ENCODE measurements around the gene OSBPL5. TPM values are rescaled to one million over a fixed set of nuclear protein-coding genes. Genes with fewer than 3 reads are reported as not detected.
"Not testable (repeated sequence)": the region's sequence is repeated elsewhere in the genome, so short reads cannot be mapped to it uniquely, and the experiment has no call there.

Gene OSBPL5
- total RNA-seq, 2 experiments from 2014 or later = 0.63 to 2.7 TPM

DNA sequence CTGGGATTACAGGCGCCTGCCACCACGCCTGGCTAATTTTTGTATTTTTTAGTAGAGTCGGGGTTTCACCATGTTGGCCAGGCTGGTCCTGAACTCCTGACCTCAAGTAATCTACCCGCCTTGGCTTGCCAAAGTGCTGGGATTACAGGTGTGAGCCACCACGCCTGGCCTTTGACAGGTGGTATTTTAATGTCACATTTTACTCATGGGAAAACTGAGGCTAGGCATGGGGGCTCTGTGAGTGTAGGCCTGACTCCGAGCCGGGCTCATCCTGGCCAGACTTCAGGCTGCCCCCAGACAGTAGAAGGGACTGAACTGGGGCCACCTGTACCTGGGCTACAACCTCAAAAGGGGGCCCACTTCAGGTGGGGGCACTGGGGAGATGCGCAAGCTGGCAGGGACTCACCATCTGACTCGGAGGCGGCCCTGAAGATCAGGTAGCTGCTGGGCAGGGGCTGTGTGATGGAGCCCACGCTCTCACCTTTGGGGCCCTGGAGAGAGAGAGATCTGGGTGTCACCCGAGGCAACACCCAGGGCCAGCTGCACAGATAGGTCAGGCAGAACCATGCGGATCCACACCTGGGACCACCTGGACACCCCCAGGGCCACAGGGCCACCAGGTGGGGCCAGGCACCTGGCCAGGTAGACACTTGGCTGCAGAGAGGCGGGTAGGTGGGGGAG lies 45.8 kb downstream of the OSBPL5 start:
- Histone ChIP-seq H2AFZ (ENCODE audit: low read length) (no peak overlapping the region), H4K20me1 (ENCODE audit: insufficient read depth, low read length) (no peaks in the 10 kb centered on the region), H3K4me2 (ENCODE audit: low read length) (no peak overlapping the region), H3K27ac (ENCODE audit: low read depth, low read length, poor library complexity, severe bottlenecking) (no peak overlapping the region), H3K4me1 (ENCODE audit: insufficient read depth, low read length, poor library complexity, severe bottlenecking) (no peaks in the 10 kb centered on the region), H3K4me3 (ENCODE audit: low read depth, low read length, poor library complexity, severe bottlenecking) (no peak overlapping the region), H3K36me3 (ENCODE audit: insufficient read depth, low read length) (no peaks in the 10 kb centered on the region), H3K9me2 (ENCODE audit: insufficient read depth, low read length) (no peaks in the 10 kb centered on the region), H3K79me2 (ENCODE audit: insufficient read depth, low read depth, low read length) (no peaks in the 10 kb centered on the region), H3K9me3 (ENCODE audit: low read length) (peaks cover 18% of the 10 kb centered on the region)
- TF ChIP-seq, protein P1, sequence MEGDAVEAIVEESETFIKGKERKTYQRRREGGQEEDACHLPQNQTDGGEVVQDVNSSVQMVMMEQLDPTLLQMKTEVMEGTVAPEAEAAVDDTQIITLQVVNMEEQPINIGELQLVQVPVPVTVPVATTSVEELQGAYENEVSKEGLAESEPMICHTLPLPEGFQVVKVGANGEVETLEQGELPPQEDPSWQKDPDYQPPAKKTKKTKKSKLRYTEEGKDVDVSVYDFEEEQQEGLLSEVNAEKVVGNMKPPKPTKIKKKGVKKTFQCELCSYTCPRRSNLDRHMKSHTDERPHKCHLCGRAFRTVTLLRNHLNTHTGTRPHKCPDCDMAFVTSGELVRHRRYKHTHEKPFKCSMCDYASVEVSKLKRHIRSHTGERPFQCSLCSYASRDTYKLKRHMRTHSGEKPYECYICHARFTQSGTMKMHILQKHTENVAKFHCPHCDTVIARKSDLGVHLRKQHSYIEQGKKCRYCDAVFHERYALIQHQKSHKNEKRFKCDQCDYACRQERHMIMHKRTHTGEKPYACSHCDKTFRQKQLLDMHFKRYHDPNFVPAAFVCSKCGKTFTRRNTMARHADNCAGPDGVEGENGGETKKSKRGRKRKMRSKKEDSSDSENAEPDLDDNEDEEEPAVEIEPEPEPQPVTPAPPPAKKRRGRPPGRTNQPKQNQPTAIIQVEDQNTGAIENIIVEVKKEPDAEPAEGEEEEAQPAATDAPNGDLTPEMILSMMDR (conservative IDR thresholded peaks at IDR 0.05; ENCODE audit: low read length) = no peak
- TF ChIP-seq EZH2phosphoT487 (IDR thresholded peaks at IDR 0.05; ENCODE audit: borderline replicate concordance, low read depth, low read length) = no peak
- ChIA-PET POLR2A (no interaction called here), CTCF (ENCODE audit: unreplicated experiment) (no interaction called here)
- no peak for DNase-seq (ENCODE audit: low spot score)
- BruUV-seq (replicated peaks) = no TSS peak
- intact Hi-C loops (cut with micrococcal nuclease; ENCODE audit: unreplicated experiment) = no loop called here

DNA sequence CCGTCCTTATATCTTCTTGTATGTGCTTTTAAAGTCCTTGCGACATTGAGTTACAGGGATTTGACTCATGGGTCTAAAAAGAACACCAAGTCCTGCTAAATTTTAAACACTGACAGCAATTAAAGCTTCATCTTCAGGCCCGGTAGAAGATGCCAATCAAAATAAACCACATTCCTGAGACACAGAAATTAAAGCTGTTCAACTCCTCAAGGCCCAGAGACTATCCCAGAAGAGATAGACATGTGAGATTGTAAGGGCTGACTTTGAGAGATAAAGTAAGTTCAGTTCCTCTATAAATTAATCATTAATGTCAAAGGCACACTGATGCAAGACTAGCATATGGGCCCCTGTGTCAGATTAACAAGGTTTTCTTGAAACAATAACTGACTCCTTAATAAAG lies 49.8 kb downstream of the OSBPL5 start:
- DNase-seq (ENCODE audit: low spot score) = no peak
- Histone ChIP-seq H3K27ac (ENCODE audit: low read depth, low read length, poor library complexity, severe bottlenecking) (no peak overlapping the region), H4K20me1 (ENCODE audit: insufficient read depth, low read length) (no peaks in the 10 kb centered on the region), H3K4me1 (ENCODE audit: insufficient read depth, low read length, poor library complexity, severe bottlenecking) (no peaks in the 10 kb centered on the region), H3K79me2 (ENCODE audit: insufficient read depth, low read depth, low read length) (no peaks in the 10 kb centered on the region), H3K4me2 (ENCODE audit: low read length) (no peak overlapping the region), H3K36me3 (ENCODE audit: insufficient read depth, low read length) (no peaks in the 10 kb centered on the region), H3K9me3 (ENCODE audit: low read length) (peaks cover 22% of the 10 kb centered on the region), H2AFZ (ENCODE audit: low read length) (no peak overlapping the region), H3K9me2 (ENCODE audit: insufficient read depth, low read length) (no peaks in the 10 kb centered on the region), H3K4me3 (ENCODE audit: low read depth, low read length, poor library complexity, severe bottlenecking) (no peak overlapping the region)
- intact Hi-C loops (cut with micrococcal nuclease; ENCODE audit: unreplicated experiment) = no loop called here
- CTCF ChIA-PET (ENCODE audit: unreplicated experiment) = no interaction called here
- BruUV-seq (replicated peaks) = no TSS peak
- POLR2A ChIA-PET = no interaction called here
- TF ChIP-seq EZH2phosphoT487 (IDR thresholded peaks at IDR 0.05; ENCODE audit: borderline replicate concordance, low read depth, low read length) = no peak
- TF ChIP-seq, protein P1 (conservative IDR thresholded peaks at IDR 0.05; ENCODE audit: low read length) = no peak

DNA sequence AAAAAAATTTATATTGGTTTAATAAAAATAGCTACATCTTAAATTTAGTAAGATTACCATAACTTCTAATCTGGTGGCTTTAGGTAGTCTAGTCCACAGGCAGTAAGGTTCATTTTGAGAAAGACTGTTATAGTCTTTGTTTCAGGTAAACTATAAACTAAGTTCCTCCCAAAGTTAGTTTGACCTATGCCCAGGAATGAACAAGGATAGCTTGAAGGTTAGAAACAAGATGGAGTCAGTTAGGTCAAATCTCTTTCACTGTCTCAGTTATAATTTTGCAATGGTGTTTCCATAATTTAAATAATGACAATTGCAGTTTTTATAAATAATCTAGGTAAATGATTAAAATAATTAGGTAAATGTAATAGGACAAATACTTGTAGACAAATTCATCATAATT lies 51.4 kb downstream of the OSBPL5 start:
- H3K36me3 ChIP-seq (ENCODE audit: insufficient read depth, low read length); CTCF ChIA-PET (ENCODE audit: unreplicated experiment); BruUV-seq (replicated peaks); intact Hi-C loops (cut with micrococcal nuclease; ENCODE audit: unreplicated experiment); H3K9me2 ChIP-seq (ENCODE audit: insufficient read depth, low read length); H2AFZ ChIP-seq (ENCODE audit: low read length); POLR2A ChIA-PET; H3K4me3 ChIP-seq (ENCODE audit: low read depth, low read length, poor library complexity, severe bottlenecking); H3K79me2 ChIP-seq (ENCODE audit: insufficient read depth, low read depth, low read length); DNase-seq (ENCODE audit: low spot score); H4K20me1 ChIP-seq (ENCODE audit: insufficient read depth, low read length); H3K4me1 ChIP-seq (ENCODE audit: insufficient read depth, low read length, poor library complexity, severe bottlenecking); H3K27ac ChIP-seq (ENCODE audit: low read depth, low read length, poor library complexity, severe bottlenecking); H3K4me2 ChIP-seq (ENCODE audit: low read length): not testable (repeated sequence)
- H3K9me3 ChIP-seq (ENCODE audit: low read length) = peaks cover 22% of the 10 kb centered on the region

All from OCI-LY7 (cell line).